GM19324 (cell line): Measurements from ENCODE around the gene PLIN3.
A peak's percentile ranks its signal among the peaks of the same experiment; 100 is the strongest.
"Not testable (repeated sequence)": the region's sequence is repeated elsewhere in the genome, so short reads cannot be mapped to it uniquely, and the experiment has no call there.

Experiments used
- ATAC-seq: cut with Tn5 transposase; IDR thresholded peaks from one replicate; pipeline ENCODE4 v1.9.1; 2021; ENCODE audit warnings: mild to moderate bottlenecking, moderate library complexity; ENCODE audit not compliant: unreplicated experiment, low FRiP score

Gene PLIN3

GRCh38 chr19:4851551-4852290 is 15.7 kb downstream of the PLIN3 start:
- no peak for ATAC-seq

DNA sequence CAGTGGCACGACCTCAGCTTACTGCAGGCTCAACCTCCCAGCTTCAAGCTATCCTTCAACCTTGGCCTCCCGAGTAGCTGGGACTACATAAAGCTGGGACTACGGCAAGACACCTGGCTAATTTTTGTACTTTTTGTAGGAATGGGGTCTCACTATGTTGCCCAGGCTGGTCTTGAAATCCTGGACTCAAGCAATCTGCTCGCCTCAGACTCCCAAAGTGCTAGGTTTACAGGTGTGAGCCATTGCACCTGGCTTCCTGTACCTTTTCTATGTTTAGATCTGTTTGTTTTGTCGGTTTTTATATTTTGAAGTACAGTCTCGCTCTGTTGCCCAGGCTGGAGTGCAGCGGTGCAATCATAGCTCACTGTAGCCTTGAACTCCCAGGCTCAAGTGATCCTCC is 18.4 kb downstream of the PLIN3 start:
- no peak for ATAC-seq

DNA sequence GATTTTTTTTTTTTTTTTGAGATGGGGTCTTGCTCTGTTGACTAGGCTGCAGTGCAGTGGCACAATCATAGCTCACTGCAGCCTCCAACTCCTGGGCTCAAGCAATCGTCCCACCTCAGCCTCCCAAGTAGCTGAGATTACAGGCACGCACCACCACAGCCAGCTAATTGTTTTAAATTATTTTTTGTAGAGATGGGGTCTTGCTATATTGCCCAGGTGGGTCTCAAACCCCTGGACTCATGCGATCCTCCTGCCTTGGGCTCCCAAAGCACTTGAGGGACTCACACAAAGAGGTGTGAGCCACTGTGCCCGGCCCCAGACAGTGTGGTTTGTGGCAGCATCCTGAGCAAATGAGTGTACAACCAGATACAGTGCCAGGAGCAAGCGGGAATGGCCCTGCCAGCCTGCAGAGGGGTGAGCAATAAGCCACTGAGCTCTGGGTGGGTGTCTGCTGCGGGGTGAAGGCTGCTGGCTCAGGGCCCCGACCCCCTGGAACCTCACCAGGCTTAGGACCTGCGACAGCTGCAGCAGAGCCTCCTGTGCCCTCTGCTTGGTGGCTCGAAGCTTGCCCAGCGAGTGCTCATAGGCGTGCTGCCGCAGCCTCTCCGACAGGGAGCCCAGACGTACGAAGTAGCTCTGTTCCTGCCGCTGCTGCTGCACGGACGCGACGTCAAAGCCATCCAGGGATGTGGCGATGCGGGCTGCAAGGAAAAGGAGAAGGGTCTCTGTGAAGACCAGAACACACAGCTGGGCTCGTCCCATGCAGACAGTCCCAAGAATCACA is 20.1 kb downstream of the PLIN3 start:
- ATAC-seq = no peak

DNA sequence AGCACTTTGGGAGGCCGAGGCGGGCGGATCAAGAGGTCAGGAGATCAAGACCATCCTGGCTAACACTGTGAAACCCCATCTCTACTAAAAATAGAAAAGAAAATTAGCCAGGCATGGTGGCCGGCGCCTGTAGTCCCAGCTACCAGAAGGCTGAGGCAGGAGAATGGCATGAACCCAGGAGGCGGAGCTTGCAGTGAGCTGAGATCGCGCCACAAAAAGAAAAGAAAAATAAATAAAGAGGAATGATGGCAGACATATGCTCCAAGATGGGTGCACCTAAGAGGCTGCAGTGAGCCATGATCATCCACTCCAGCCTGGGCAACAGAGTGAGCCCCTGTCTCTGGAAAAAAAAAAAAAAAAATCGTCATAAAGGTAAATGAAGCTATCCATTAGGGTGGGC is 21.5 kb downstream of the PLIN3 start:
- ATAC-seq = not testable (repeated sequence)

GRCh38 chr19:4844348-4845179 is 22.9 kb downstream of the PLIN3 start:
- no peak for ATAC-seq

DNA sequence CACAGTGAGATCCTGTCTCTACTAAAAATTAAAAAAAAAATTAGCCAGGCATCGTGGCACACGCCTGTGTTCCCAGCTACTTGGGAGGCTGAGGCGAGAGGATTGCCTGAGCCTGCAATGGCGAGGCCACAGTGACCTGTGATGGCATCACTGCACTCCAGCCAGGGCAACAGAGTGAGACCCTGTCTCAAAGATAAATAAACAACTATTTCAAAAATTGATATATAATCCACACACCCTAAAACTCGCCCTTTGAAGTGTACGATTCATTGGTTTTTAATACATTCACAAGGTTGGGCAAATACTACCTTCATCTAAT is 23.9 kb downstream of the PLIN3 start:
- no peak for ATAC-seq

DNA sequence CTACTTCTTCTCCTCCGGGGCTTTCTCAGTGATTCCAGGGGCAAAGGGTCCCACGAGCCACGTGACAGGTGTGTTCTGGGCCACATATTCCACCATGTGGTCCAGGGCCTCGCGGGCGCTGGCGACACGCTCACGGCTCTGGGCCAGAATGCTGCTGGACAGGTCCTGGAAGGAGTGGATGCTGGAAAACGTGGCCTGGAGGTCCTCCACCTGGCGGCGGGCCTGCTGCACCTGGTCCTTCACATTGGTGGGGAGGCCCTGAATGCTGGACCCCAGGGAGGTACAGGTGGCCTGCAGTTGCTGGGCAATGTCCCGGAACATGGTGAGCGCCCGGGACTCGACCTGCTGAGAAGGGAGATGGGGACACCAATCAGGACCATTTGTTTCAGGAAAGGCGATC is 28.3 kb downstream of the PLIN3 start:
- ATAC-seq = no peak

DNA sequence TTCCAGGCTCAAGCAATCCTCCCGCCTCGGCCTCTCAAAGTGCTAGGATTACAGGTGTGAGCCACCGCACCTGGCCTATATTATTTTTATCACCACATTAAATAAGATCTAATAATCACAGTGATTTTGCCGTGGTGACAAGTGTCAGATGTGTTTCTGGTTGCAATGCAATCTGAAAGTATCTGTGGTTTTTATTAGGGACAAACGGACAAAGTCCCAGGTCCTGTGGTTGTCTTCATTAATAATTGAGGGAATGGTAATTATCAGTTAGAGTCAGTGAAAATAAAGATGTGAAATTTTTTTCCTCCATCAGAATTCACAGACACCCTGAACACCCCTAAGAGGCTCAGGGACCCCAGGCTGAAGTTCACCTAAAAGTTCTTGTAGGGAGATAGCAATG is 34.7 kb downstream of the PLIN3 start:
- no peak for ATAC-seq

DNA sequence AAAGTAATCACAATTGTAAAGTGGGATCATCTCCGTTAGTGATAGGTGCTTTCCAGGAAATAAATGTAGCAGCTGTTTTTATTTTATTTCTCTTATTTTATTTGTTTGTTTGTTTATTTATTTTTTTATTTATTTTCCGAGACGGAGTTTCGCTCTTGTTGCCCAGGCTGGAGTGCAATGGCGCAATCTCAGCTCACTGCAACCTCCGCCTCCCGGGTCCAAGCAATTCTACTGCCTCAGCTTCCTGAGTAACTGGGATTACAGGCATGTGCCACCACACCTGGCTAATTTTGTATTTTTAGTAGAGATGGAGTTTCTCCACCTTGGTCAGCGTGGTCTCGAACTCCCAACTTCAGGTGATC is 35.5 kb downstream of the PLIN3 start:
- not testable (repeated sequence) for ATAC-seq

- ATAC-seq = peak; percentile 72
These were observed 36.0 kb downstream of the PLIN3 start, which contains the start of gene TICAM1 for GRCh38 chr19:4831304-4831978. Gene TICAM1 (minus strand): TSS chr19:4831712. CDS start chr19:4818377, 13,335 bp downstream.

DNA sequence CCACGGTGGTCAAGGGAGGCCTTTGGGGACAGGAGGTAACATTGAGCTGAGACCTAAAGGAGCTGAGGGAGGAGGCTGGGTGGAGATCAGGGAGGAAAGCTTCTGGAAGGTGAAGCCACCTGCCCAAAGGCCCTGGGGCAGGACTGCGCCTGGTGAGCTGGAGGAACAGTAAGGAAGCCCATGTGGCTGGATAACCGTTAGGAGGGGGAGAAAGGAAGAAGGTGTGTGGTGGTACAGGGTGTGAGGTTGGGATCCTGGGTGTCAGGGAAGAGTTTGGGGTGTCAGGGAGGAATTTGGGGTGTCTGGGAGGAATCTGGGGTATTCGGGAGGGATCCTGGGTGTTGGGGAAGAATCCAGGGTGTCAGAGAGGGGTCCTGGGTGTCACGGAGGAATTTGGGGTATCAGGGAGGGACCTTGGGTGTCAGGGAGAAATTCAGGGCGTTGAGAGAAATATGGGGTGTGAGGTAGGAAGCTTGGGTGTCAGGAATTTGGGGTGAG is 36.6 kb downstream of the PLIN3 start:
- no peak for ATAC-seq

- ATAC-seq = no peak
These were observed 37.1 kb downstream of the PLIN3 start for GRCh38 chr19:4830332-4830731.

DNA sequence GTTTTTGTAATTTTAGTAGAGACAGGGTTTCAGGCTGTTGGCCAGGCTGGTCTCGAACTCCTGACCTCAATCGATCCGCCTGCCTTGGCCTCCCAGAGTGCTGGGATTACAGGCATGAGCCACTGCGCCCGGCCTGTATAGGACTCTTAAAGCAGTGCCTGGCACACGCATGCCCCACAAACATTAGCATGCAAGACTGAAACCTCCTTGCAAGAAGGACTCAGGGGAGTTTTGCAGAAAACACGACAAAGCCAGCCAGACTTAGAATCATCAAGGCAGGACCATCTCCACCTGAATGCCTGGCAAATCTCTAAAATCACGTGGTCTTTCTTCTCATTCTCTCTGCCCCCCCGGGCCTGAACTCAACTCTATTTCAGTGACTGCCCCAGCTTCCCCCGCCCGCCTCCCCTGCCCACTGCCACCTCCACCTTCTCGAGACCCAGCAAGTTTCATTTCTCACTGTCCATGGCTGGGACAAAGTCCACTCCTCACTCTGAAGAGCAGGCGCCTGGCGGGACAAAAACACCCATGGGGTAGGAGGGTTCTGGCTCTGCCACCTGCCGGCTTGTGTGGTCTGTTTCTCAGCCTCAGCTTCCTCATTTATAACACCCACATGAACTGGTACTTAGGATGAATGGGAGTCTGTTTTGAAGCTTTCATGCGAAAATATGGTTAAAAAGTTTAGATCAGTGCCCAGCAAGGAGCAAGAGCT is 38.3 kb downstream of the PLIN3 start:
- ATAC-seq = peak; percentile 56

DNA sequence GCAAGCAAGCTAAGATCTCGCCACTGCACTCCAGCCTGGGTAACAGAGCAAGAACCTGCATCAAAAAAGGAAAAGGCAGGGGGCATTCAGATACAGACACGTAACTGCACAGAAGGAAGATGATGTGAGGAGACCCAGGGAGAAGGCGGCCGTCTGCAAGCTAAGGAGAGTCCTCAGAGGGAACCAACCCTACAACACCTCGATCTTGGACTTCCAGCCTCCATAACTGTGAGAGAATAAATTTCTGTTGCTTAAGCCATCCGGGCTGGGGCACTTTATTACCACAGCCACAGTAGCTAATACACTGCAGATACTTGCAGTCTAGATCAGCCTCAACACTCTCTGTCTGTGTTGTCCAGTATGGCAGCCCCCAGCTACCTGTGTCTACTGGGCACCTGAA is 43.9 kb downstream of the PLIN3 start:
- no peak for ATAC-seq

- ATAC-seq = not testable (repeated sequence)
These were observed 45.1 kb downstream of the PLIN3 start for GRCh38 chr19:4822354-4822753.

DNA sequence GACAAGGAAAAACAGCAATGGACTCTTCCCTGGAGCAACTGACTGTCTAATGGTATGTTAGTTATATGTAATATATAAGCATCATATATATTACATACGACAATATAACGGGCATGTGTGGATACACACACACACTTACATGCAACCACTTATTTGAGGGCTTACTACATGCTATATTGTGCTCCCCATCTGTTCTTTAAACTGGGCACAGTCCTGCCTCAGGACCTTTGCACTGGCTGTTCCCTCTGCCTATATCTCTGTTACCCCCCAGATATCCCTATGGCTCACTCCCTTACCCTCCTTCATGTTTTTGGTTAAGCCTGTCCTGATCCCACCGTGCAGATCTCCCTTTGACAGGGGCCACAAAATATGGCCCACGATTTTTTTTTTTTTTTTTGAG is 46.2 kb downstream of the PLIN3 start:
- no peak for ATAC-seq

DNA sequence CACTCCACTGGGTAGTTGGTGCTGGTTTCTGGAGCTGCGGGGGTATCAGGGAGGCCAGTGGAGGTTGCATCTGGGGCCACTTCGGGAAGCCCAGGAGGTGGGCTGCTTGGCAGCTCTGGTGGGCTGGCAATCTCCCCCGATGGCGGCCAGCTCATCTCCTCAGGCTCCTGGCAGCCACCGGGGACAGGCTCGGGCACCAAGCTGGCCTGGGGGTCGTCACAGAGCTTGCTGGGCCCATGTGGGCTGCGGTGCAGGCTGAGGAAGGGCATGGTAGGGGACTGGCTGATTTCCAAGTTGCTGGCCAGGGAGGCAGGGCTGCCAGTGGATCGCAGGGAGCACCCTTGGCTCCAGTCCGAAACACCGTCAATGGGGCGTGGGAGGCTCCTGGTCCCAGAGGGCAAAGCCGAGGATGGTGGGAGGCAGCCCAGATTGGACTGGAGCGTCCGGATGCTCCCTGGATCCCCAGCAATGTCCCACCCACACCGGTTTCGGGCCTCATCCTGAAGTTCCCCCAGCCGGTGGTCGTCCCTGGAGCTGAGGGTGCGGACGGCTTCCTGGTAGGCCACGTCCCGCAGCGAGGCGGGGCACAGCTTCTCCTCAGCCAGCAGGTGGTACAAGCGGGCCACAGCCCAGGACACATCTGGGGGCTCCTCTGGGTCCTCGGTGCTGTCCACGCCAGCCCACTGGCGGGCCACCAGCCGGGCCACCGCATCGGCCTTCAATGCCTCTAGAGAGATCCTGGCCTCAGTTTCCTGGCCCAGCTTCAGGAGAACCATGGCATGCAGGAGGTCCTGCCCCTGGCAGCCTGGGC is 49.8 kb downstream of the PLIN3 start:
- no peak for ATAC-seq

GRCh38 chr19:4816950-4817278 is 50.6 kb downstream of the PLIN3 start:
- no peak for ATAC-seq
